Measurements from ENCODE around the gene SPTSSA. TPM values are rescaled to one million over a fixed set of nuclear protein-coding genes. Genes with fewer than 3 reads are reported as not detected.
"Not testable (repeated sequence)": the region's sequence is repeated elsewhere in the genome, so short reads cannot be mapped to it uniquely, and the experiment has no call there.

SPTSSA gene
- total RNA-seq, 4 donors from 2014 or later, result 18.6 to 31.5 (median 28.1) TPM

GRCh38 chr14:34437729-34438080 lies 24.3 kb downstream of the SPTSSA start:
- H3K27ac ChIP-seq, result no peak overlapping the region
- WGBS, result 95% methylated on average over 3 of the region's 3 CpGs
- DNase-seq (ENCODE audit: low spot score in 2 of 2), result no peak
- H3K27me3 ChIP-seq, result no peaks in the 10 kb centered on the region
- no peak overlapping the region for H3K4me3 ChIP-seq
- H3K4me1 ChIP-seq, result peaks cover 2% of the 10 kb centered on the region
- H3K36me3 ChIP-seq, result peaks cover 5% of the 10 kb centered on the region
- TF ChIP-seq CTCF (IDR thresholded peaks at IDR 0.05) (no peak), EP300 (IDR thresholded peaks at IDR 0.05) (no peak)
- no peaks in the 10 kb centered on the region for H3K9me3 ChIP-seq

GRCh38 chr14:34436960-34437728 lies 24.9 kb downstream of the SPTSSA start:
- no peak for DNase-seq (ENCODE audit: low spot score in 2 of 2)
- 88% methylated on average over 1 of the region's 1 CpG for WGBS
- Histone ChIP-seq H3K9me3 (no peaks in the 10 kb centered on the region), H3K27ac (no peak overlapping the region), H3K4me1 (peaks cover 2% of the 10 kb centered on the region), H3K4me3 (no peak overlapping the region), H3K27me3 (no peaks in the 10 kb centered on the region), H3K36me3 (peaks cover 5% of the 10 kb centered on the region)
- no peak for TF ChIP-seq POLR2A (IDR thresholded peaks at IDR 0.05)
- no peak for TF ChIP-seq CTCF (IDR thresholded peaks at IDR 0.05)
- TF ChIP-seq EP300 (IDR thresholded peaks at IDR 0.05), result no peak
- no peak for TF ChIP-seq POLR2AphosphoS5 (IDR thresholded peaks at IDR 0.05)

- H3K4me1 ChIP-seq, result peaks cover 2% of the 10 kb centered on the region
- no peaks in the 10 kb centered on the region for H3K9me3 ChIP-seq
- no peak overlapping the region for H3K4me3 ChIP-seq
- no peaks in the 10 kb centered on the region for H3K27me3 ChIP-seq
- DNase-seq (ENCODE audit: low spot score in 2 of 2), result no peak
- H3K27ac ChIP-seq, result no peak overlapping the region
- peaks cover 5% of the 10 kb centered on the region for H3K36me3 ChIP-seq
- TF ChIP-seq POLR2AphosphoS5 (IDR thresholded peaks at IDR 0.05) (no peak), EP300 (IDR thresholded peaks at IDR 0.05) (no peak), POLR2A (IDR thresholded peaks at IDR 0.05) (no peak), CTCF (IDR thresholded peaks at IDR 0.05) (no peak)
- 89% methylated on average over 1 of the region's 1 CpG for WGBS
These were observed 25.7 kb downstream of the SPTSSA start for GRCh38 chr14:34436118-34436905.

- Histone ChIP-seq H3K9me3 (no peaks in the 10 kb centered on the region), H3K4me3 (no peak overlapping the region), H3K4me1 (peaks cover 2% of the 10 kb centered on the region), H3K27ac (no peak overlapping the region), H3K27me3 (no peaks in the 10 kb centered on the region), H3K36me3 (peaks cover 5% of the 10 kb centered on the region)
- TF ChIP-seq EP300 (IDR thresholded peaks at IDR 0.05) (no peak), POLR2AphosphoS5 (IDR thresholded peaks at IDR 0.05) (no peak), CTCF (IDR thresholded peaks at IDR 0.05) (no peak), POLR2A (IDR thresholded peaks at IDR 0.05) (no peak)
- no peak for DNase-seq (ENCODE audit: low spot score in 2 of 2)
- 95% methylated on average over 2 of the region's 2 CpGs for WGBS
These were observed 28.1 kb downstream of the SPTSSA start for GRCh38 chr14:34433957-34434356.

- not testable (repeated sequence) for H3K27me3 ChIP-seq; H3K4me3 ChIP-seq; H3K9me3 ChIP-seq; DNase-seq (ENCODE audit: low spot score in 2 of 2); H3K27ac ChIP-seq; H3K4me1 ChIP-seq; H3K36me3 ChIP-seq
- WGBS, result 83% methylated on average over 5 of the region's 5 CpGs
These were observed 34.0 kb downstream of the SPTSSA start for GRCh38 chr14:34428102-34428466.

All from suprapubic skin (tissue), 4 donors.